KOPT-K1 (cell line): ENCODE results near the gene HELZ.
"Not testable (repeated sequence)": the region's sequence is repeated elsewhere in the genome, so short reads cannot be mapped to it uniquely, and the experiment has no call there.

ENCODE experiments used
- H3K27ac ChIP-seq: fragments of 200-600 bp; sonication (generic); 2 replicates; pipeline ENCODE4 v1.5.1; 2016; ENCODE audit warnings: antibody characterized with exemption, mild to moderate bottlenecking, low read depth, low read length; ENCODE audit not compliant: poor library complexity, severe bottlenecking
- H3K36me3 ChIP-seq: fragments of 200-600 bp; sonication (generic); 2 replicates; pipeline ENCODE4 v1.5.1; 2017; ENCODE audit warnings: antibody characterized with exemption, mild to moderate bottlenecking, low read length, moderate library complexity; ENCODE audit not compliant: insufficient read depth
- H3K9me3 ChIP-seq: fragments of 200-600 bp; sonication (generic); 2 replicates; pipeline ENCODE4 v1.5.1; 2017; ENCODE audit warnings: antibody characterized with exemption, low read length, mild to moderate bottlenecking; ENCODE audit not compliant: insufficient read depth, poor library complexity, severe bottlenecking

HELZ gene

DNA sequence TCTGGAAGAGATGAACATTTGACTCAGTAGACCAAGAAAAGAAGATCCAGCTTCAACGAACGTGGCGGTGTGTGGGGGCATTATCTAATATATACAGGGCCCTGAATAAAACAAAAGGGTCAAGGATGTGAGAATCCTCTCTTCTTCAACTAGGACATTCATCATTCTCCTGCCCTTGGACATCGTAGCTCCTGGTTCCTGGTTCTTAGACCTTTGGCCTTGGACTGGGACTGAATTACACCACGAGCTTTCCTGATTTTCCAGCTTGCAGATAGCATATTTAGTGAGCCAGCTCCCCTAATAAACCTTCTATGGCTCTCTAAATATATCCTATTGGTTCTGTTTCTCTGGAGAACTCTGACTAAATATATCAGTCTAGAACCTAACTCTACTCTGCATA is 29.5 kb upstream of the HELZ start:
- H3K9me3 ChIP-seq = no peaks in the 10 kb centered on the region
- no peak overlapping the region for H3K27ac ChIP-seq
- no peaks in the 10 kb centered on the region for H3K36me3 ChIP-seq

GRCh38 chr17:67273900-67274299 is 28.9 kb upstream of the HELZ start:
- Histone ChIP-seq H3K27ac (no peak overlapping the region), H3K36me3 (no peaks in the 10 kb centered on the region), H3K9me3 (no peaks in the 10 kb centered on the region)

DNA sequence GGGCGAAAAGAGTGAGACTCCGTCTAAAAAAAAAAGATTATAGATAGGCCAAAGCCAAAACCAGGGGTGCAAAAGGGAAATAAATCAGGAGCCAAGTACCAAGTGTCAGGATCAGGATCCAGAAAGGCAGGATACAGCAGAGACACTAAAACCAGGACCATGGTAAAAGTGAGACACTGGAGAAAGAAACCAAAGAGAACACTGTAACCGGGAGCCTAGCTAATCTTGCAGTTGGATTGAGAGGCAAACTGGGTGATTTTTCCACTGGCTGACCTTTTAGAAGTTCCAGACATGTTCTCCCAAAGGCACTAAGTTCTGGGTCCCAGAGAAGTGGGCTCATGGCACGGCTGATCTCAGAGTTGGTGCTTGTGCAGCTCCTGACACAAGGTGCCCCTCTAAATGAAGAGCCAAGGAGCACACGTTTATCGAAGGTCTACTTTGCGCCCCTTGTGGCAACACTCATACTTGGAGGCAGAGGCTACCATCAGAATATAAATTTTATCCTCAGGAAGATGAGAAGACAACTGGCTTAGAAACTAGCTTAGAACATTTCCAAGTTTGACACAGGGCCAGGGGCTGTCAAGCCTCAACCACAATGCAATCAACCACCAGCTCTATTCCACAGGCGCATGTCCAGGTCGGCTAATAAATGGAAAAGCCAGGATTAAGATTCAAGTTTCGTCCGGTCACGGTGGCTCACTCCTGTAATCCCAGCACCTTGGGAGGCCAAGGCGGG is 27.5 kb upstream of the HELZ start:
- H3K27ac ChIP-seq = no peak overlapping the region
- no peaks in the 10 kb centered on the region for H3K36me3 ChIP-seq
- H3K9me3 ChIP-seq = no peaks in the 10 kb centered on the region

- not testable (repeated sequence) for H3K36me3 ChIP-seq, H3K27ac ChIP-seq, H3K9me3 ChIP-seq
Observed at GRCh38 chr17:67271187-67271586, 26.2 kb upstream of the HELZ start.

- no peaks in the 10 kb centered on the region for H3K36me3 ChIP-seq
Observed at GRCh38 chr17:67270416-67270815, 25.4 kb upstream of the HELZ start.

DNA sequence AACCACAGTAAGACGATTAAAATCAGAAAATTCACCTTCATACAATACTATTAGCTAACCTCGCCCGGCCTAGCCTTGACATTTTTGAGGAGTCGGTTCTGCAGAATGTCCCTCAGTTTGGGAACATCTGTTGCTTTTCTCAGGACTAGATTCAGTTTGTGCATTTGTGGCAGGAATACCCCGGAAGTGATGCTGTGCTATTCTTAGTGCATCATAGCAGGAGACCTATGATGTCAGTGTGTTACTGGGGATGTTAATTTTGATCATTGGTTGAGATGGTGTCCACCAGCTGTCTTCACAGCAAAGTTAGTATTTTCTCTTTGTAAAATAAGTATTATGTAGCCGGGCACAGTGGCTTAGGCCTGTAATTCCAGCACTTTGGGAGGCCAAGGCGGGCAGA is 21.5 kb upstream of the HELZ start:
- Histone ChIP-seq H3K27ac (no peak overlapping the region), H3K9me3 (no peaks in the 10 kb centered on the region), H3K36me3 (no peaks in the 10 kb centered on the region)

More at GRCh38 chr17:67270416-67270815, 25.4 kb upstream of the HELZ start:
- H3K27ac ChIP-seq = no peak overlapping the region
- no peaks in the 10 kb centered on the region for H3K9me3 ChIP-seq

DNA sequence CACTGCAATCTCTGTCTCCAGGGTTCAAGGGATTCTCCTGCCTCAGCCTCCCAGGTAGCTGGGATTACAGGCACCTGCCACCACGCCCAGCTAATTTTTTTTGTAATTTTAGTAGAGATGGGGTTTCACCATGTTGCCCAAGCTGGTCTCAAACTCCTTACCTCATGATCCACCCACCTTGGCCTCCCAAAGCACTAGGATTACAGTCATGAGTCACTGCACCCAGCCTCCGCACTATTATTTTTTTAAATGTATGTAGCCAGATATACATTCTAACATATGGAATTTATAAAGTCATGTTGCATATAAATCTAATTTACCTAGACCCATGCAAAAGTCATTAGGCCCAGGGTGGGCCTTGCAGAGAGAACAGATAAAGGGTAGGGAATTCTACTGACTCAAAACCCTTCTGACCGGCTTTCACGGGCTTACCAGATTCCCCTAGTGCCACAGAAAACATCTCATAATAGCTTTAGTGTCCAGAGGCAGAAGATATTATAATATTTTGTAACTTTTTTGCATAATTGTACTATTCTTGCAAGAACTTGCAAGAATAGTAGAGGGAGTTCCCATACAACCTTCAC is 20.5 kb upstream of the HELZ start:
- no peaks in the 10 kb centered on the region for H3K9me3 ChIP-seq
- no peaks in the 10 kb centered on the region for H3K36me3 ChIP-seq
- H3K27ac ChIP-seq = no peak overlapping the region

GRCh38 chr17:67262435-67263117 is 17.6 kb upstream of the HELZ start:
- no peaks in the 10 kb centered on the region for H3K9me3 ChIP-seq
- H3K27ac ChIP-seq = no peak overlapping the region

DNA sequence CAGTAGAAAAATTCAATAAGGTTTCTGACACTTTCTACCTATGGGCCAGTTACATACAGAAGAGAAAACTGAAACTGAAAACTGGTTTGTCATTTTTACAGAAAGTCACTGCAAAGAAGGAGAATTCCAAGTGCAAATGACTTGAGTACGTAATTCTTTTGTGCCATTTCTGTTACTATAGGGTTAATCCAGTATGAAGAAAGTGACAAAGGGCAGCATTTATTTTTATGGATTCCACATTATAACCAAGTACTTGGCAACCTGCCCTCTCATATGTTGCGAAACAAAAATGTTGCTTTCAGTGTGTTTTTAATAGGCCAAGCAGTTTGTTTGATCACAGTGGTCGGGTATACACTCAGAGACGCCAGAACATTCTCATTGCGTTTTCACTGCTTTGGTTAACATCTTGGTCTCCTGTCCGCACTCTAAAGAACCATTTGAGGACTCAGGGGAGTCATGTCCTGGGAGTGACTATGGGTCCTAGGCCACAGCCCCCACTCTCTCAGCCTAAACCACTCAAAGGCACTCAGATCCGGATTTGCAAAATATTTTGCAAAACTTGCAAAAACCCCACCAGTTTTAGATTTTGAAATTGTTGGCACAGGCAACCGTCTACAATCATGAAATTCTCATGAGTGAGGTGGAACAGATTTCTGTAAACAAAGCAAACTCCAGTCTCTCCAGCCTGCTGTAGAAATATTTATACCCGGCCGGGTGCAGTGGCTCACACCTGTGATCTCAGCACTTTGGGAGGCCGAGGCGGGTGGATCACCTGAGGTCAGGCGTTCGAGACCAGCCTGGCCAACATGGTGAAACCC is 15.4 kb upstream of the HELZ start:
- H3K9me3 ChIP-seq = no peaks in the 10 kb centered on the region
- H3K36me3 ChIP-seq = no peaks in the 10 kb centered on the region
- peak overlapping the region; percentile 6 for H3K27ac ChIP-seq

More at GRCh38 chr17:67262435-67263117, 17.6 kb upstream of the HELZ start:
- H3K36me3 ChIP-seq = no peaks in the 10 kb centered on the region

GRCh38 chr17:67258821-67259468 is 13.9 kb upstream of the HELZ start:
- peak overlapping the region; percentile 77 for H3K27ac ChIP-seq
- H3K9me3 ChIP-seq = no peaks in the 10 kb centered on the region
- H3K36me3 ChIP-seq = no peaks in the 10 kb centered on the region

DNA sequence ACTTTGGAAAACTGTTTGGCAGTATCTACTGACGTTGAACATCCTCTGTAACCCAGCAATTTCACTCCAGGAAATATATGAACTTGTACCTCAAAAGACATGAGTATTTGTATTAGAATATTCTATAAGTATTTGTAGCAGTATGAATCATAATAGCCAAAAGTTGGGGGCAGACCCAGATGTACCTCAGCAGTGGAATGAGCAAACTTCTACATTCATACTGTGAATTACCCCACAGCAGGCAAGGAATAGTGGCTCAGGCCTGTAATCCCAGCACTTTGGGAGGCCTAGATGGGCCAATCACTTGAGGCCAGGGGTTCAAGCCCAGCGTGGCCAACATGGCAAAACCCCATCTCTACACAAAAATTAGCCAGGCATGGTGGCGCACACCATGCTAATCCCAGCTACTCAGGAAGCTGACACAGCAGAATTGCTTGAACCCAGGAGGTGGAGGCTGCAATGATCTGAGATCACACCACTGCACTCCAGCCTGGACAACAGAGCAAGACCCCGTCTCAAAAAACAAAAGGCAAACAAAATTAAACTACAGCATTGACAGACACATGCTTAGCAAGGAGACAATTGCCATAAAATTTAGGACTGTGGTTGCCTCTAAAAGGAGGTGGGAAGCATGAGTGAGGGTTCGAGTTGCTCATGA is 11.2 kb upstream of the HELZ start:
- H3K9me3 ChIP-seq = no peaks in the 10 kb centered on the region
- H3K36me3 ChIP-seq = no peaks in the 10 kb centered on the region
- H3K27ac ChIP-seq = no peak overlapping the region

GRCh38 chr17:67253384-67253783 is 8.4 kb upstream of the HELZ start:
- Histone ChIP-seq H3K9me3 (no peaks in the 10 kb centered on the region), H3K36me3 (no peaks in the 10 kb centered on the region), H3K27ac (no peak overlapping the region)

GRCh38 chr17:67251586-67251985 is 6.6 kb upstream of the HELZ start:
- not testable (repeated sequence) for H3K27ac ChIP-seq, H3K36me3 ChIP-seq, H3K9me3 ChIP-seq

- H3K9me3 ChIP-seq = no peaks in the 10 kb centered on the region
- no peaks in the 10 kb centered on the region; the same call in 1 of the 2 replicates for H3K36me3 ChIP-seq
- H3K27ac ChIP-seq = no peak overlapping the region
Observed at GRCh38 chr17:67248291-67248690, 3.3 kb upstream of the HELZ start.
